Measurements from ENCODE around the gene PPP1R1A. TPM values are rescaled to one million over a fixed set of nuclear protein-coding genes. Genes with fewer than 3 reads are reported as not detected.

Gene PPP1R1A
- total RNA-seq, 1 donor from 2014 or later, result 28.2 TPM

DNA sequence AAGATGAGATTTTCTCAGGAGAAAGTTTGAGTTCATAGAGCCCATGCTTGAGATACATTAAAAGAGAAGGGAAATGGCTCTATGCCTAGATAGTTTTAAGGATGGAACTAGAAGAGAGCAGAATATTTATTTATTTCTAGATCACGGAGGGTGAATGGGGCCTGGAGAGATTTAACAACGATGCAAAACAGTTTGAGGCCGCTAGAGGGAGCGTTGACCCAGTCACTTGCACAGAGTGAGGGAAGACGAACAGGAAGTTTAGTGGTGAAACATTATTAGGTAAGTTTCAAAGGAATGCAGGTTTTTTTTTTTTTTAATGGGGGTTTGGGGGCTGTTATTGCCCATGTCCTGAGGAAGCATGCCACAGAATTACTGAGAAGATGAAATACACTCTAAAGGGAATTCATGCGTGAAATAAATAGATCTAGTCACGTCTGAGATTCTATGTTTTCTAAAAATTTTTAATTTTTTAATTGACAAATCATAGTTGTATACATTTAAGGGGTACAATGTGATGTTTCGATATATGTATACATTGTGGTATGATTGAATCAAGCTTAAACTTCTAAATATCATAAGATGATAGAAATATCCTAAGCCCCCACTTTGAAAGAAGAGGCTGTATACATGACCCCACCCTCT is 14.8 kb upstream of the PPP1R1A start:
- DNase-seq (ENCODE audit: low read depth), result peak; percentile 86

DNA sequence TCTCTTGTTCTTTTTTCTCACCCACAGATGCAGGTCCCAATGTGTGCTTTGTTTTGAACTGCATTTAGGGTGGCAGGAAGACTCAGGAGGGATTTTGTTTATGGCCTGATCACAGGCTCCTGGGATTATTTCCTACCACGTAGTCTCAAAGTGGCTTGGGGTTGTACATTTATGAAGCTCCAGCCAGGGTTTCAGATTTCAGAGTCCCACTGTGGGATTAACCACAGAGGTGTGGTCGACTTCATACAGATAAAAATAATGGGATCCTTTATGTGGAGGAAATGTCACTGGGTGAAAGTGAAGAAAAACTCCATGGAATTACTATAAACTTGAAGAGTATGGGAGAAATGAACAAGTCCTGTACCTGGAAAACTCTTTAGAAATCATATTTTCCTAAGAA is 14.2 kb upstream of the PPP1R1A start:
- DNase-seq (ENCODE audit: low read depth), result no peak

DNA sequence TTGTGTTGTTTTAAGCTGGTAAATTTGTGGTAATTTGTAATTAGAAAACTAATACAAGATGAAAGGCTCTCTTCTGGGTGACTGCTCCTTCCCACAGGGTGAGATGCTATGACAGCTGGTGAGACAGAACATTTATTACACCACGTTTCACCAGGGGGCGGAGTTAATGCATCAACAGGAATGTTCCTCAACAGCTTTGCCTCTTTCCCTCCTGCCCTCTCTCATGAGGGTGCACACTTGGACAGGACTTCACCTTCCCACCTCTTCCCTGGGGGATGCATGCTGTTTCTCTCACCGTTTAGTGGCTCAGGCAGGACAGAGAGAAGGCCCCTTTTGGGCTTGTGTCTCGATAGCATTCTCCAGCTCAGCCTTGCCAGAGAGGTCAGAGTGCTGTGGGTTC is 13.4 kb upstream of the PPP1R1A start:
- peak; percentile 77 for DNase-seq (ENCODE audit: low read depth)

GRCh38 chr12:54598970-54599369 is 10.5 kb upstream of the PPP1R1A start:
- DNase-seq (ENCODE audit: low read depth), result no peak

- DNase-seq (ENCODE audit: low read depth), result peak; percentile 70
Measured at GRCh38 chr12:54596526-54596946, 8.1 kb upstream of the PPP1R1A start.

DNA sequence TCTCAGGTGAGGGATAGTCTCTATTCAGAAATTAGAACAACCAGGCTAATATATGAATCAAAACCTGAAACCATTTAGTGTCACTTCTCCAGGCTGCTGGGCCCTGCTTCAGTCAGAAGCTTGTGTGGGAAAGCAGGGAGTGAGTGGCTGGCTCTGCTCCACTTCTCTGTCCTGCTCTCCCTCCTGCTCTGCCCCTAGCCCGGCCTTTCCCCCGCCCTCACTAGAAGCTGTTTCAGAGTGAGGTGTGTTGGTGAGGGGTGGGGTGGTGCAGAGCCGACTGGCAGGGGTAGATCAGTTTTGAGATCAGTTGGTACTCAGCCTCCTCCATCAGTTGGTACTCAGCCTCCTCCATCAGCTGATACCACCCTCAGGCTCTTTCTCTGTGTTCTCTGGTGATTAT is 7.0 kb upstream of the PPP1R1A start:
- no peak for DNase-seq (ENCODE audit: low read depth)

- peak; percentile 94 for DNase-seq (ENCODE audit: low read depth)
Measured at GRCh38 chr12:54593725-54594124, 5.3 kb upstream of the PPP1R1A start.

DNA sequence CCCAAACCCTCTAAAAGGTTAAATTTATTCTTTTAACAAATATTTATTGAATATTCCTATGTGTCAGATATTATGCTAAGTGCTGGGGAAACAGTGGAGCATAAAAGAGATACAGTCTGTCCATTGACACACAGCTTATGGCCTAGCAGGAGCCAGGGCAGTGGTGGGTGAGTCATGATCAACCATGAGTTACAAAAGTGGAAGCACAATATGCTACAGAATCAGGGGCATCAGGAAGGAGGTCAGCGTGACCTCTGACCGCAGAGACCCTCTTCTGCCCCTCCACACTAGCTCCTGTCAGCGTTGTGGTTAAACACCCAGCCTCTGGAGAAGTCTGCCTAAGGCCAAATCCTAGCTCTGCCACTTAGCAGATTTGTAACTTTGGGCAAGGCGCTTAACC is 4.7 kb upstream of the PPP1R1A start:
- DNase-seq (ENCODE audit: low read depth), result peak; percentile 80

DNA sequence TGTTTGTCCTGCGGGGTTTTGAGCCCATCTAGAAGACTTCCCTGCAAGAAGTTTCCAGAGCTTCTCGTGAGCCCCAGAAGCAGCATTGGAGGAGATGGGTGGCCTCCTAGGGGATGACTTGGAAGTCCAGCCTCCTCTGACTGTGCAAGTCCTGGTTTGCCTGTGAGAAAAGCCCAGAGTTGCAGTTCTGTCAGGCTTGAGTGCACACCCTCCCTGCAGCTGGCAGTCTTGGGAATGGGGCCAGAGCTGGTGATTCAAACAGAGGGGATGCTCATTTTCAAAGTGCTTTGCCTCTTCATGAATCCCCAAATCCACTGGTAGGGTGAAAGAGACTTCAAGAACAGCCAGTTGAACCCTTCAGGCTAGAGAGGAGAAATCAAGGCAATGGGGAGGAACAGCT is 3.9 kb upstream of the PPP1R1A start:
- DNase-seq (ENCODE audit: low read depth), result peak; percentile 96

DNA sequence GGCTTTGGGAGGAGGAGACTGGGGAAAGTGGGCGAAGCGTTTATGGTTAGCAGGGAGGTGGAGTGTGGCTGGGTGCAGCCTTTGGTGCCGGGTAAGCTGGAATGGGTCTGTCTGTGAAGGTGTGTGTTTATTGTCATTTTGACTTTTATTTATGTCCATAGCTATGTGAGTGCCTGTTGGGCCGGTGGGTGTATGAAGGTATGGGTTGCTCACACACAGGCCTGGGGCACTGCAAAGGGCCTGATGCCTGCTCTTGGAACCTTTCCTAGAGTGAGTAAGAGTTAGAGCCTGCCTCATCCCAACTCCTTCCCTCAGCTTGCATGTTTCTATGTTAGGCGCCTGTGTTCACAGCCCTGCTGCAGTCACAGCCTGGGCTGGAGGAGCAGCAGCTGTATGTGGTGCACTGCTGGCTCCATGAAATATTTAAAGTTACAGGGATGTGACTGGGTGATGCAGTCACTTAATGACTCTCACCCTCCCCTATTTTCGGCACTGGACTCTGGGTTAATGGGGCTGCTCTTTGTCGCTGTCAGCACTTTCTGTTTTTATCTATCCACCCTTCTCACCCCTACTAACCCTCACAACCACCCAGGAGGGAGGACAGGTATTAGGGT is 2.6 kb upstream of the PPP1R1A start:
- DNase-seq (ENCODE audit: low read depth), result peak; percentile 60

DNA sequence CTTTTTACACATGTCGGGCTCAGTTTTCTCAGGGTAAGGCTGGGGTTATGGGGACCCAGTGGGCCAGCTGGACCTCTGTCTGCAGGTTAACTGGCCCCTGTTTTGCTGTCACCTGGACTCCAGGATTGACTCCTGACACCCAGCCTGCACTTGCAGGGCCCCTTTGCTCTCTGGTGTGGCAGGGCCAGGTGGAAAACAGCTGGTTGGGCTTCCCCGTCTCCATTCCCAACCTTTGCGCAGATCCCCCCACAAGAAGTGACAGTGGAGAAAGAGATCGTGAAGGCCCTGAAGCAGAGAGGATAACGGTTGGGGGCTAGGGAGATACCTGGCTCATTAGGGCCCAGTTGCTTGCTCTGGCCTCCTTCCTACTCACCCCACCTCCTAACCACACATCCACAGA is 1.5 kb upstream of the PPP1R1A start:
- DNase-seq (ENCODE audit: low read depth), result no peak

DNA sequence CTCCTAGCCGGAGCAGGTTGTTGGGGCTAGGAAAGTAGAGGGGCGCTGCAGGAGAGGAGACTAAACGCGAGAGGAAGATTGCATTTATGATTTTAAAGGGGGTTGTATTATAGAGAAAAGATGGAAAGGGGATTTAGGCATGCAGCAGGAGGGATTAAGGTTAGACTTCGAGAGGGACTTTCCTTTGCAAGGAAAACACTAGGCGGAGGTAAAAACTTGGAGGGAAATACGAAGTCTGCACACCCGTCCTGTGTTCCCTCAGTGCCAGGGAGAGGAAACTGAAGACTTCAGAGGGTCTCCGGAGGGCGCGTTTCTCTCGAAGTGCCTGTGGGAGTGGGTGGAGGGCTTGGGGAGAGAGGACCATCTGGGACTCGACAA is 420 bp upstream of the PPP1R1A start:
- DNase-seq (ENCODE audit: low read depth), result no peak

GRCh38 chr12:54587315-54587873 is 1.1 kb downstream of the PPP1R1A start:
- peak; percentile 30 for DNase-seq (ENCODE audit: low read depth)

DNA sequence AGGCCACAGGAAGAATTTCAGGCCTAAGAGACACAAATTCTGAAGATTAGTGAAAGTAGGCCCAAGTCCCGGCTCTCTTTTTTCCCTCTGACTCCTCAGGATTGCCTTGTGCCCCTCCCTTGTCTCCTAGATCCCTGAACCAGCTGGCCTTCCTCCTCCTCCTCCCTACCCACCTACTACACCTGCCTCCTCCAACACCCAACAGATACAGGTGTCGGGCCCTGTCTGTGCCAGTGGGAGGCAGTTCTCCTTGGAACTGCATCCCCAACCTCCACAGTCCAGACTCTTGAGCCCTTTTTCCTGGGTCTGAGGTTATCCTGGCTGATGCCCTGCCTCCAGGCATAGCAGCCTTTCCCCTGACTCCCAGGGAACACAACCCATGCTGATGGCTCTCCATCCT is 1.8 kb downstream of the PPP1R1A start:
- no peak for DNase-seq (ENCODE audit: low read depth)

GRCh38 chr12:54585243-54585642 is 3.2 kb downstream of the PPP1R1A start:
- DNase-seq (ENCODE audit: low read depth), result no peak

GRCh38 chr12:54584128-54584527 is 4.3 kb downstream of the PPP1R1A start:
- DNase-seq (ENCODE audit: low read depth), result no peak

- no peak for DNase-seq (ENCODE audit: low read depth)
Measured at GRCh38 chr12:54583726-54584125, 4.7 kb downstream of the PPP1R1A start.

GRCh38 chr12:54581412-54581811 is 7.0 kb downstream of the PPP1R1A start:
- DNase-seq (ENCODE audit: low read depth), result peak; percentile 28

DNA sequence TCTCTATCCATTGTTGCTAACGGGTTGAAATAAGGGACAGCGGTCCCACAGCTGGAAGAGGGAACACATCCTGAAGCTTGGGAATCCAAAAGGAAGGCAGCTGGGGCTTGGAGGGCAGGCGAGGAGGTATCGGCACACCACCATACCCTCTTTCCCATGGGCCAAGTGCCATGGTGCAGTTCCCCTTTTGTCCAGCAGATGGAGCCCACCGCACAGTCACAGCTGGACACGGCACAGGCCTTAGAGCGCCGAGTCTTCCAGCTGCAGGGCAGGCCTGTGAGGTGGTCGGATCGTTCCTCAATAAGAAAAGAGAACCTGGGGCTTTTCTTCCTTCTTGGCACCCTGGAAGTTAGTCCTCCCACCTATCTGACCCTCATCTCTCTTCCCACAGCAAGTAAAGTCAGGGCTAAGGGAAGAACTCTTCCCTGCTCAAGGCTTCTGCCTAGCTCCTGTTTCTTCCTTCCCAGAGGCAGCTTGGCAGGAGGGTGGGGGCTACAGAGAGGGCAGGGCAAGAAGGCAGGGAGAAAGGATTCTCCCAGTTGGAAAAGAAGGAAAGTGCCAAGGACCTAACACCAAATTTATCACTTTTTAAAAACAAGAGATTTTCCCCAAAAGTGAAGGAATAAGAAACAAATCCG is 8.6 kb downstream of the PPP1R1A start:
- peak; percentile 49 for DNase-seq (ENCODE audit: low read depth)

- DNase-seq (ENCODE audit: low read depth), result no peak
Measured at GRCh38 chr12:54579258-54579657, 9.2 kb downstream of the PPP1R1A start.

DNA sequence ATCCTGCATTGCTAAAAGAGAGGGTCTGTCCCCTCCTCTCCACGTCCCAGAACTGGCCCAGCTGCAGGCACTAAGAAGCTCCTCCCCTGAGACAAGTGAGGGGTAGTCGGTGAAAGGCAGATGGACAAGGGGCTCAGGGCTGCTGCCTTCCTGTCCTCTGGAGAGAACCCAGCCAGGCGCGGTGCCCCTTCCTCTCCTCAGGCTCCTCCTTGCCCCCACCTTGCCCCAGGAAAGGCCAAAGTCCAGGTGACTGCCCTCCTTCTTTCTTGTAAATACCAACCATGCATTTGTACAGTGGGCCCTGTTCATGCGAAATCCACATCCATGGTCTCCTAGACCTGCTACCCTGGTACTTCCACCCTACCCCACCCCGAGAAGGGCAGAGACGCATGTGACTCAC is 9.7 kb downstream of the PPP1R1A start:
- no peak for DNase-seq (ENCODE audit: low read depth)

DNA sequence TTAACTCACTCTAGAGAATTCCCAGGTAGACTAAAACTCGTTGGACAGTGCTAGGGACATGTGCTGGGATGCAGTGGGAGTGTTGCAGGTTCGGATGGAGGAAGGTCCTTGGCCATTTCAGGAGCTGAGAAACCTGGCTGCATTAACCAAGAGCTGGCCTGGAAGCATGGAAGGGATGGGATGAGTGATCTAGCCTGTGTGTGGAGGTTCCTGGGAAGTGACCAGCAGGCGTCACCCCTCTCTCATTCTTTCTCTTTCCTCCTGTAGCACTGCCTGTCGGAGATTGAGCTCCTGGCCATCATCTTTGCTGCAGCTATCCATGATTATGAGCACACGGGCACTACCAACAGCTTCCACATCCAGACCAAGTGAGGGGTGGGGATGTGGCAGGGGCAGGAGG is 15.6 kb downstream of the PPP1R1A start:
- DNase-seq (ENCODE audit: low read depth), result no peak

Measured in renal cortical epithelial cell (primary cell).